Smooth muscle cell (in vitro differentiated cells): ENCODE measurements around the gene MAZ. TPM values are rescaled to one million over a fixed set of nuclear protein-coding genes. Genes with fewer than 3 reads are reported as not detected.

Source experiments
- DNase-seq: peaks from one replicate; lab custom pipeline; 2025; ENCODE audit not compliant: unreplicated experiment; lab: John Stamatoyannopoulos, UW
- H2AFZ ChIP-seq: fragments of 200-600 bp; sonication (generic); 2 replicates; pipeline ENCODE4 v1.6.0; 2016; ENCODE audit warnings: antibody characterized with exemption, low read depth, mild to moderate bottlenecking
- H3F3A ChIP-seq: fragments of 200-600 bp; sonication (generic); 2 replicates; pipeline ENCODE4 v1.6.0; 2017; ENCODE audit warnings: antibody characterized with exemption, low read depth
- H3K27ac ChIP-seq: fragments of 200-600 bp; sonication (generic); 2 replicates; pipeline ENCODE4 v1.5.1; 2016; ENCODE audit warnings: low read depth, mild to moderate bottlenecking
- H3K27me3 ChIP-seq: fragments of 200-600 bp; sonication (generic); 2 replicates; pipeline ENCODE4 v1.6.1; 2016; ENCODE audit warnings: low read depth, mild to moderate bottlenecking
- H3K36me3 ChIP-seq: fragments of 200-600 bp; sonication (generic); 2 replicates; pipeline ENCODE4 v1.5.1; 2016; ENCODE audit warnings: low read depth
- H3K4me1 ChIP-seq: fragments of 200-600 bp; sonication (generic); 2 replicates; pipeline ENCODE4 v1.5.1; 2016; ENCODE audit warnings: low read depth
- H3K4me2 ChIP-seq: fragments of 200-600 bp; sonication (generic); 2 replicates; pipeline ENCODE4 v1.6.0; 2016; ENCODE audit warnings: mild to moderate bottlenecking
- H3K4me3 ChIP-seq: fragments of 200-600 bp; sonication (generic); 2 replicates; pipeline ENCODE4 v1.5.1; 2016; ENCODE audit warnings: mild to moderate bottlenecking
- H3K79me2 ChIP-seq: fragments of 200-600 bp; sonication (generic); 2 replicates; pipeline ENCODE4 v1.6.0; 2016; ENCODE audit warnings: low read depth, mild to moderate bottlenecking
- H3K9ac ChIP-seq: fragments of 200-600 bp; sonication (generic); 2 replicates; pipeline ENCODE4 v1.6.0; 2016; ENCODE audit warnings: low read depth
- H3K9me3 ChIP-seq: fragments of 200-600 bp; sonication (generic); replicated peaks from 2 replicates; pipeline ENCODE4 v1.5.1; 2016; ENCODE audit warnings: low read depth
- H4K20me1 ChIP-seq: fragments of 200-600 bp; sonication (generic); 2 replicates; pipeline ENCODE4 v1.6.0; 2016; ENCODE audit warnings: low read depth
- WGBS: methylation state at CpG from one replicate; pipeline ENCODE4 v1.1.7; 2016; ENCODE audit warnings: low lambda C conversion rate; 5-methylcytosine and 5-hydroxymethylcytosine counted together
- polyA plus RNA-seq: library from polyadenylated mRNA; unstranded; fragments of >200 nt; fragmentation: Nextera tagmentation; extraction: Ambion mirVana; gene quantifications from 2 replicates; pipeline ENCODE4 v1.2.1, GENCODE V29; 2016
- total RNA-seq: library from RNA; depleted of rRNA; stranded (reverse); fragments of >200 nt; gene quantifications from 2 replicates; pipeline ENCODE4 v1.2.3, GENCODE V29; 2014
- TF ChIP-seq, protein P1 (sequence below): fragments of 200-600 bp; sonication (generic); IDR thresholded peaks from 2 replicates; pipeline ENCODE4 v1.5.1; 2017; ENCODE audit warnings: borderline replicate concordance, mild to moderate bottlenecking, antibody characterized with exemption; ENCODE audit not compliant: insufficient read depth, poor library complexity, severe bottlenecking

Gene MAZ
- total and polyA plus RNA-seq, 2 experiments from 2014 or later = 77.2 to 229 TPM

- H3K4me1 ChIP-seq = peaks cover 41% of the 10 kb centered on the region
- WGBS = 57% methylated on average over 22 of the region's 23 CpGs
- H3K36me3 ChIP-seq = no peaks in the 10 kb centered on the region
- H3K4me2 ChIP-seq = peak overlapping the region; percentile 84
- H2AFZ ChIP-seq = no peak overlapping the region
- peak overlapping the region; percentile 95 for H3K27ac ChIP-seq
- H3K9ac ChIP-seq = no peak overlapping the region
- H3K27me3 ChIP-seq = no peaks in the 10 kb centered on the region
- peaks cover 28% of the 10 kb centered on the region for H4K20me1 ChIP-seq
- H3K79me2 ChIP-seq = peaks cover 39% of the 10 kb centered on the region
- no peaks in the 10 kb centered on the region for H3K9me3 ChIP-seq
- no peak for DNase-seq
- TF ChIP-seq, protein P1, sequence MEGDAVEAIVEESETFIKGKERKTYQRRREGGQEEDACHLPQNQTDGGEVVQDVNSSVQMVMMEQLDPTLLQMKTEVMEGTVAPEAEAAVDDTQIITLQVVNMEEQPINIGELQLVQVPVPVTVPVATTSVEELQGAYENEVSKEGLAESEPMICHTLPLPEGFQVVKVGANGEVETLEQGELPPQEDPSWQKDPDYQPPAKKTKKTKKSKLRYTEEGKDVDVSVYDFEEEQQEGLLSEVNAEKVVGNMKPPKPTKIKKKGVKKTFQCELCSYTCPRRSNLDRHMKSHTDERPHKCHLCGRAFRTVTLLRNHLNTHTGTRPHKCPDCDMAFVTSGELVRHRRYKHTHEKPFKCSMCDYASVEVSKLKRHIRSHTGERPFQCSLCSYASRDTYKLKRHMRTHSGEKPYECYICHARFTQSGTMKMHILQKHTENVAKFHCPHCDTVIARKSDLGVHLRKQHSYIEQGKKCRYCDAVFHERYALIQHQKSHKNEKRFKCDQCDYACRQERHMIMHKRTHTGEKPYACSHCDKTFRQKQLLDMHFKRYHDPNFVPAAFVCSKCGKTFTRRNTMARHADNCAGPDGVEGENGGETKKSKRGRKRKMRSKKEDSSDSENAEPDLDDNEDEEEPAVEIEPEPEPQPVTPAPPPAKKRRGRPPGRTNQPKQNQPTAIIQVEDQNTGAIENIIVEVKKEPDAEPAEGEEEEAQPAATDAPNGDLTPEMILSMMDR = no peak
- H3K4me3 ChIP-seq = no peak overlapping the region
- H3F3A ChIP-seq = peaks cover 25% of the 10 kb centered on the region
Measured at GRCh38 chr16:29809850-29810698, 3.7 kb downstream of the MAZ start.

- no peak overlapping the region for H3K9ac ChIP-seq
Measured at GRCh38 chr16:29810699-29811169, 4.4 kb downstream of the MAZ start.

DNA sequence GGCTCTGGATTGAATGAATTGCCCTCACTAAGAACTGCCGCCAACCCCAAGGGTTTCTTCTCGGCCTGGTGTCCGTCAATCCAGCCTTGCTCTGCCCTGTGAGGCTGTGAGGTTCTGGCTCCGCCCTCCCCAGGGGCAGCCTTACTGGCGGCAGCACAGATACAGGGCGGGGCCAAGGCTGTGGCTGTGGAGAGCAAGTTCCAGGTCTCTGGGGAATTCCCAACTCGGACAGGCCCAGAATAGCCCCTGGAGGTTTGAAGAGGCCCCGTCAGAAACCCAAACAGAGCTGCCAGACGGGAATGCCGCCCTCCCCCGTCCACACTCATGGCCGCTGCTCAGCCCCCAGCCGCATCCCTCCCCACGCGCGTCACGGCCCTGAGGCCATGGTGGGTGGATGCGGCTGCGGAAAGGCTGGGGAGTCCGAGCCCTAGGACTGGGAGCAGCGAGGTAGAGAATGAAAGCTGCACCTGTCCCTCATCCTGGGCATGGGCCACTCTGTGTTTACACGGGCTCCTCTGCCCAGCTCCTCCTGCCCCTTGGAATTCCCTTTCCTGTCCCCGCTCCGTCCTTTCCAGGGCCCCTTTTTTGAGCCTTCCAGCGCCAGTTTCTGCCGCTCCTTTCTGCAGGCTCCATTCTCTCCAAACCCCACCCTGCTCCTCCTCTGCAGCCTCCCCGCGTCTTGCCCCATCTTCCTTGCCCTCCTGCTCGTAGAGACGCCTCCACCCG is 5.0 kb downstream of the MAZ start:
- peaks cover 39% of the 10 kb centered on the region for H3K79me2 ChIP-seq
- DNase-seq = peak; percentile 88

More at GRCh38 chr16:29810699-29811169, 4.4 kb downstream of the MAZ start:
- Histone ChIP-seq H3K4me3 (peak overlapping the region; percentile 63), H4K20me1 (peaks cover 28% of the 10 kb centered on the region), H3K36me3 (no peaks in the 10 kb centered on the region), H3K27ac (peak overlapping the region; percentile 95), H2AFZ (no peak overlapping the region), H3K4me1 (peaks cover 47% of the 10 kb centered on the region), H3K4me2 (peak overlapping the region; percentile 84), H3F3A (peaks cover 29% of the 10 kb centered on the region), H3K79me2 (peaks cover 39% of the 10 kb centered on the region), H3K27me3 (no peaks in the 10 kb centered on the region), H3K9me3 (no peaks in the 10 kb centered on the region)
- 13% methylated on average over 7 of the region's 9 CpGs for WGBS
- TF ChIP-seq, protein P1 = no peak
- no peak for DNase-seq

More for the DNA sequence above, 5.0 kb downstream of the MAZ start:
- Histone ChIP-seq H3K27me3 (no peaks in the 10 kb centered on the region), H4K20me1 (peaks cover 28% of the 10 kb centered on the region), H3K36me3 (no peaks in the 10 kb centered on the region), H2AFZ (peak overlapping the region; percentile 25), H3K4me2 (peak overlapping the region; percentile 94), H3K9ac (peak overlapping the region; percentile 77), H3K27ac (peak overlapping the region; percentile 95), H3K9me3 (no peaks in the 10 kb centered on the region), H3K4me1 (peaks cover 47% of the 10 kb centered on the region), H3K4me3 (peak overlapping the region; percentile 63), H3F3A (peaks cover 29% of the 10 kb centered on the region)
- TF ChIP-seq, protein P1 = no peak
- WGBS = under 1% methylated on average over 30 of the region's 31 CpGs
